GM18951 (cell line): Measurements from ENCODE around the gene PRKD3.

Source experiments
- POLR2A ChIP-seq: IDR thresholded peaks from 4 replicates; pipeline ENCODE4 v1.6.1; 2011; ENCODE audit warnings: mild to moderate bottlenecking; ENCODE audit not compliant: insufficient read length, insufficient read depth; ENCODE audit errors: extremely low read depth
- in situ Hi-C: fragments of 300-500 bp; cut with MboI; formaldehyde crosslinking; loops from one replicate; pipeline ENCODE4 v1.12.0; 2022; ENCODE audit warnings: low sequenced_read_pairs, mixed read lengths, inconsistent platforms; ENCODE audit not compliant: unreplicated experiment

The PRKD3 gene

DNA sequence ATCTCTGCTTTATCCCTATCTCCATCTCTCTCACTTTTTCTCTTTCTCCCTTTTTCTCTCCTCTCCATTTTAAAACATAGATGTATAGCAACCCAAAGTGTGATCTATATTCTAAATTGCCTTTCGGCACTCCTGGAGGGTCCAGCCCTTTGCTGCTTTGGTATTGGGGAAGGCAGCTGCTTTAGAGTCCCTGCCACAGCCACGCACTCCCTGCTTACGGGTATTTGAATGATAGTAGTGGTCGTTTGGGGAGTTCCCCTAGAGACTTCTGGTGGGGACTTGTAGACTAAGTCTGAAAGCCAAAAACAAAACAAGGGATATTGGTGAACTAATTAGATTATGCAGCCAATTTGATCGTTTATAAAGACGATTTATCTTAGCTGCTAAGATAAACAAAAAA is 31.7 kb upstream of the PRKD3 start:
- in situ Hi-C loops = no loop called here
- no peak for TF ChIP-seq POLR2A

DNA sequence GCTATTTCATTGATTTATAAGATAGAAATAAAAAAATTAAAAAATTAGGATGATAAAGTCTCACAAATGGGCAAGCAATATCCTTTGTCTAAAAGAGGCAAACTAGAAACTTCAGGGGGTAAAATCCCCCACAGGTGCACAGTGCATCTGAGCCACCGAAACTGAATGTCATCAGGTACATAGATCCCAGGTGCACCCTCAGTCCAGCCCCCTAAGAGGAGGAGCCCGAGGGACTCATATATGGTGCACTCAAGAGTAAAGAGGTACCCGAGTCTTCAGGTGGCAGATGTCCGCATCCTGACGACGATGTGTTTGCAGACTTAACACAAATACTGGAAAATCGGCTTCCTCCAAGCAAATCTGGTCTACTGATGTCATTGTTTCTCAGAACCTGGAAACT is 31.1 kb upstream of the PRKD3 start:
- in situ Hi-C loops = no loop called here
- no peak for TF ChIP-seq POLR2A

GRCh38 chr2:37354531-37354930 is 29.9 kb upstream of the PRKD3 start:
- in situ Hi-C loops = no loop called here
- no peak for TF ChIP-seq POLR2A

- in situ Hi-C loops = no loop called here
- no peak for TF ChIP-seq POLR2A
These were observed 25.4 kb upstream of the PRKD3 start for GRCh38 chr2:37350034-37350433.

DNA sequence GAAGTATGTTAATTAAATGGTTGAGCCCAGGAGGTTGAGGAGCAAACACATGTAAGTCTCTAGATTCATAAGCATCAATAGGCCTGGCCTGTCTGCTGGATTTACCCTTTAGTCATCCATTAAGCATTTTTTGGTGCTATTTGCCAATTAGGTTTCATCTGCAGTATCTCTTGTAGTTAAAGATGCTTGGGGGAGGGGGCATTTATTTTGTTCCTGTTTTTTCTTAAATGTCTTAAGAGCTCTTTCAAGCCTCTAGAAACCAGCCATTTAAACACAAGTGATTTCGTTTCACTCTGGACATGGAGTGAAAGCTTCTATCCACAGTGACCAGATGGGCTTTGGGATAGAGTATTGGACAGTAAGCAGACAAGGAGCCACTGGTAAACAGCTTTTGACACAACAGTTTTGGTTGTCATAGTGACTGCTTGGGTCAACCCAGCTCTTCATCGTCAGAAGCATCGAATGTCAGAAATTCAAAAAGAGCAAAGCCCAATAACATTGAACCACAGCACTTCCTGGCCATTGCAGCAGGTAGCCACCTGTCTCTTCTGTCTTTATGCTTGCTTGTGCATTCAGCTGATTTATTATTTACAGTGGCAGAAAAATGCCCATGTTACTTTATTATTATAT is 24.7 kb upstream of the PRKD3 start:
- in situ Hi-C loops = no loop called here

DNA sequence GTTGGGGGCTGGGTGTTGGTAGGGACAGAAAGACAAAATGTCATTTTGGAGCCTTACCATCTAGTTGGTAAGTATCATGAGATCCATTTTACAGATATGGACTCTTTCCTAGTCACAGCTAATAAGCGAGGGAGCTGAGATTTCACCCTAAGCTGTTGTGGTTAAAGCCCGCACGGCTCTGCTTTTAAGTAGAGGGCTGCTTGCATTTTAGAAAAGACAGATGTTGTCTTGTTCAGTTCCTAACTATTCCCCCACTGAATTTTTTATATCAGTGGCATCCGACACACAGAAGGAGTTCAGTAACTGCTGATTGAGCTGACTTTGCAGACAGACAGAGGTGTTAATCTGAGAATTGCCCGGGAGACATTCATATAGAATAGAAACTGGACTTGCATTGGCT is 23.5 kb upstream of the PRKD3 start:
- in situ Hi-C loops = no loop called here
- TF ChIP-seq POLR2A = no peak

More for the DNA sequence above, 24.7 kb upstream of the PRKD3 start:
- TF ChIP-seq POLR2A = no peak

DNA sequence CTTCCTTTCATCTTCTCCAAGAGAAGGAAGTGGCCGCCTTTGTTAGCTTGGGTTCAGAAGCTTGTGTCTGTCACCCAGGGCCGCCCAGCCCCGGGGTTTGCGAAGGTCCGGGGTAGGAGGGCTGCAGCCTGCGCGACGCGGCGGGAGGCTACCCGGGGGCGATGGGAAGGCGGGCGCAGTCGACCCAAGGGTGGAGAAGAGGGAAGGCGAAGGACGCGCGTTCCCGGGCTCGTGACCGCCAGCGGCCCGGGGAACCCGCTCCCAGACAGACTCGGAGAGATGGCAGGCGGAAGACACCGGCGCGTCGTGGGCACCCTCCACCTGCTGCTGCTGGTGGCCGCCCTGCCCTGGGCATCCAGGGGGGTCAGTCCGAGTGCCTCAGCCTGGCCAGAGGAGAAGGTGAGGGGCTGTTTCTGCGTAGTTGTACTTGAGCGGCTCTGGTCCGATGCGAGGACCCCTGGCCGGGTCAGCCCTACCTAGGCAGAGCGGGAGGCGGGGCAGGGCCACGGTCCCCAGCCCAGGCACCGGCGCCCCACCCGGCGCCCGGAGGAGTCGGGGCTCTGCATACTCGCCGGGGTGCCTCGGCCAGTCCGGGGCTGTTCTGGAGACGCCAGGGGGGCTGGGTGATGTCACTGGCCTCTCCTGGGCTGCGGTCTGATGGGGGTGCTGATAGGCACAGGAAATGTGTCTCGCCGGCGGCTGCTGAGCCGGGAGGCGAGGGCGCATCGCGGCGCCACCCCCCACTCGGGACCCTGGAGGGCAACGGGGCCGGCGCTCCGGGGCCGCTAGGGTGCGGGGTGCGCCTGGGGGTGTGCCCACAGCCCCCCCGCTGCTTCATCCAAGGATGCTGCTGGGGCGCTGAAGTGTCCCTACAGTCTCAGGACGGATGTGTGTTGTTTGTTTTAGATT is 20.1 kb upstream of the PRKD3 start, which contains the start of gene QPCT:
TSS of gene QPCT (plus strand) at position 178 of the 909 bp plus-strand sequence. CDS start at position 280, 102 bp downstream.
- in situ Hi-C loops = no loop called here
- TF ChIP-seq POLR2A = no peak

DNA sequence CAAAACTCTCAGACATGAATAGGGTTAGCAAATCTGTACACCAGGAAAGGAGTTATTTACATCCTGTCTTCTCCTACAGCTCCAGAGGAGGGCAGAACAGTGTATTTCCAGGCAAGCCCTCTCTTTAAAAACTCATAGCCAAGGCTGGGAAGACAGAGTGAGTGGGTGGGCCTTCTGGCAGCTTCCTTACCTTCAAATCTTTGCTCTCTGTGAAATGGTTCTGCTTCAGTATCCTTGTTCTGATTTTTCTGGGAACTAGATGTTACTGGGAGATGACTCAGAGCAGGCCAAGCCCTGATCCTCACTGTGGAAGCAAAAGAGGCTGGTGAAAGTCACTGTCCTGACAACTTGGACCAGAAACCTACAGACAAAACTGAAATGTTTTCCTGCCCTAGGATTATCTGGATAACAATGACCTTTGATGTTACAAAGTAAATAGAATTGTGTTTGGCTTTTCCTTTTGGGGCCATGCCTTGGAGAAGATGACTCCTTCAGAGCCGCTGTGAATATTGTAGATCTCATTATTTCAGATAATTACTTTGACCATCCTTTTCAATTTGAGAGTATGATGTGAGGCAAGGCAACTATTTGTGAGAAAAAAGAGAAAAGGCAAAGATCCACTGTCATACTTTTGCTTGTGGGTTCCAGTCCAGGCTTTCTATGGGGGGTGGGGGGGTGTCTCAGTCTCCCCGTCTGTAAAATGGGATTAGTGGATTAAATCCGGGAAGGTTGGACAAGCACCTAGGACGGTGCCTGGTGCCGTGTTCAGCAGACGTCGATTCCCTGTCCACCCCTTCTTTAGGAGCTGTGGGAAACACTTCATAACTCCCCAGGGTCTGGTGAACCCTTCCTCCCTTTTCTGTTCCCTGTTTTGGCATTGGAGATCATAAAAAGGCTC is 19.2 kb upstream of the PRKD3 start:
- TF ChIP-seq POLR2A = no peak
- in situ Hi-C loops = no loop called here

GRCh38 chr2:37342591-37343220 is 18.1 kb upstream of the PRKD3 start:
- TF ChIP-seq POLR2A = no peak
- in situ Hi-C loops = no loop called here

GRCh38 chr2:37340637-37341036 is 16.0 kb upstream of the PRKD3 start:
- in situ Hi-C loops = no loop called here
- TF ChIP-seq POLR2A = no peak

DNA sequence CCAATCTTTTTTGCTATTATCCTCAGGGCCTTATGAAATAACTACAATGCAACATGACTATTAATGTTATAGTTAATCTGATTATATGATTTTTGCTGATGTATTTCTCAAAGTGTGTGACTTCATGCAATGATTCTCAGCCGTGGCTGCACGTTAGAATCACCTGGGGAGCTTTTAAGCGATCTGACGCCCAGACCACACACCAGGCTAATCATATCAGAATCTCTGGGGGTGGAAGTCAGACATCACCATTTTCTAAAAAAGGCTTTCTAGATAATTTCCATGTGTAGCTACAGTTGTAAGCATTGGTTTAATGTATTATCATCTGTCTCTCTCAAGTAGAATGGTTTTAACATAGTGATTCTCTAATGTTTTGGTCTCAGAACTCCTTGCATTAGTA is 14.3 kb upstream of the PRKD3 start:
- in situ Hi-C loops = no loop called here
- no peak for TF ChIP-seq POLR2A

- in situ Hi-C loops = no loop called here
- TF ChIP-seq POLR2A = no peak
These were observed 13.1 kb upstream of the PRKD3 start for GRCh38 chr2:37337620-37338280.
